ENCODE measurements around the gene LRCOL1.

GRCh38 chr12:132560364-132560613 is 50.1 kb downstream of the LRCOL1 start:
- no peak for TF ChIP-seq CTCF (IDR thresholded peaks at IDR 0.05)
- TF ChIP-seq POLR2AphosphoS5 (IDR thresholded peaks at IDR 0.05; ENCODE audit: insufficient read depth in 1 of 2, low read depth in 1 of 2) = no peak
